KMS-11 (cell line): ENCODE measurements around the gene COA1.
"Not testable (repeated sequence)": the region's sequence is repeated elsewhere in the genome, so short reads cannot be mapped to it uniquely, and the experiment has no call there.

Source experiments
- H2AFZ ChIP-seq: fragments of 200-600 bp; sonication (generic); 2 replicates; pipeline ENCODE4 v1.6.1; 2016; ENCODE audit warnings: antibody characterized with exemption, mixed run types, low read depth
- H3K27ac ChIP-seq: fragments of 200-600 bp; sonication (generic); 2 replicates; pipeline ENCODE4 v1.6.1; 2016; ENCODE audit warnings: mild to moderate bottlenecking, mixed run types
- H3K27me3 ChIP-seq: fragments of 200-600 bp; sonication (generic); 2 replicates; pipeline ENCODE4 v1.6.1; 2017; ENCODE audit warnings: mild to moderate bottlenecking, low read depth, mixed run types, moderate library complexity; ENCODE audit not compliant: insufficient read depth
- H3K36me3 ChIP-seq: fragments of 200-600 bp; sonication (generic); 2 replicates; pipeline ENCODE4 v1.6.1; 2017; ENCODE audit warnings: mild to moderate bottlenecking, mixed run types; ENCODE audit not compliant: insufficient read depth
- H3K4me1 ChIP-seq: fragments of 200-600 bp; sonication (generic); 2 replicates; pipeline ENCODE4 v1.6.1; 2016; ENCODE audit warnings: mild to moderate bottlenecking, low read depth, mixed run types; ENCODE audit not compliant: poor library complexity, severe bottlenecking
- H3K4me2 ChIP-seq: fragments of 200-600 bp; sonication (generic); 2 replicates; pipeline ENCODE4 v1.7.0; 2016; ENCODE audit warnings: mild to moderate bottlenecking, mixed run types
- H3K4me3 ChIP-seq: fragments of 200-600 bp; sonication (generic); IDR thresholded peaks from 2 replicates; pipeline ENCODE4 v1.6.1; 2017; ENCODE audit warnings: low read depth, low read length, mixed read lengths; ENCODE audit not compliant: insufficient read depth
- H3K79me2 ChIP-seq: fragments of 200-600 bp; sonication (generic); 2 replicates; pipeline ENCODE4 v1.6.1; 2016; ENCODE audit warnings: low read depth, mixed run types; ENCODE audit not compliant: insufficient read depth
- H3K9ac ChIP-seq: fragments of 200-600 bp; sonication (generic); 2 replicates; pipeline ENCODE4 v1.6.1; 2016; ENCODE audit warnings: mild to moderate bottlenecking, mixed run types
- H4K20me1 ChIP-seq: fragments of 200-600 bp; sonication (generic); 2 replicates; pipeline ENCODE4 v1.6.1; 2016; ENCODE audit warnings: mild to moderate bottlenecking, mixed run types; ENCODE audit not compliant: insufficient read depth
- TF ChIP-seq, protein P1 (sequence below): fragments of 200-600 bp; sonication (generic); conservative IDR thresholded peaks from 2 replicates; pipeline ENCODE4 v1.6.1; 2017; ENCODE audit warnings: low read depth, mild to moderate bottlenecking, antibody characterized with exemption, low read length, moderate library complexity, mixed read lengths

Gene COA1

GRCh38 chr7:43600056-43600455 lies 129.3 kb downstream of the COA1 start:
- Histone ChIP-seq H3K27me3 (no peaks in the 10 kb centered on the region), H3K4me2 (peak overlapping the region; percentile 7; the same call in 1 of the 2 replicates), H4K20me1 (peaks cover 22% of the 10 kb centered on the region), H3K9ac (no peak overlapping the region), H3K4me1 (peaks cover 81% of the 10 kb centered on the region), H3K79me2 (peaks cover 97% of the 10 kb centered on the region), H3K27ac (peak overlapping the region; percentile 13; the same call in 1 of the 2 replicates), H2AFZ (no peak overlapping the region), H3K36me3 (peaks cover 5% of the 10 kb centered on the region; the same call in 1 of the 2 replicates), H3K4me3 (no peak overlapping the region)
- TF ChIP-seq, protein P1, sequence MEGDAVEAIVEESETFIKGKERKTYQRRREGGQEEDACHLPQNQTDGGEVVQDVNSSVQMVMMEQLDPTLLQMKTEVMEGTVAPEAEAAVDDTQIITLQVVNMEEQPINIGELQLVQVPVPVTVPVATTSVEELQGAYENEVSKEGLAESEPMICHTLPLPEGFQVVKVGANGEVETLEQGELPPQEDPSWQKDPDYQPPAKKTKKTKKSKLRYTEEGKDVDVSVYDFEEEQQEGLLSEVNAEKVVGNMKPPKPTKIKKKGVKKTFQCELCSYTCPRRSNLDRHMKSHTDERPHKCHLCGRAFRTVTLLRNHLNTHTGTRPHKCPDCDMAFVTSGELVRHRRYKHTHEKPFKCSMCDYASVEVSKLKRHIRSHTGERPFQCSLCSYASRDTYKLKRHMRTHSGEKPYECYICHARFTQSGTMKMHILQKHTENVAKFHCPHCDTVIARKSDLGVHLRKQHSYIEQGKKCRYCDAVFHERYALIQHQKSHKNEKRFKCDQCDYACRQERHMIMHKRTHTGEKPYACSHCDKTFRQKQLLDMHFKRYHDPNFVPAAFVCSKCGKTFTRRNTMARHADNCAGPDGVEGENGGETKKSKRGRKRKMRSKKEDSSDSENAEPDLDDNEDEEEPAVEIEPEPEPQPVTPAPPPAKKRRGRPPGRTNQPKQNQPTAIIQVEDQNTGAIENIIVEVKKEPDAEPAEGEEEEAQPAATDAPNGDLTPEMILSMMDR = no peak

DNA sequence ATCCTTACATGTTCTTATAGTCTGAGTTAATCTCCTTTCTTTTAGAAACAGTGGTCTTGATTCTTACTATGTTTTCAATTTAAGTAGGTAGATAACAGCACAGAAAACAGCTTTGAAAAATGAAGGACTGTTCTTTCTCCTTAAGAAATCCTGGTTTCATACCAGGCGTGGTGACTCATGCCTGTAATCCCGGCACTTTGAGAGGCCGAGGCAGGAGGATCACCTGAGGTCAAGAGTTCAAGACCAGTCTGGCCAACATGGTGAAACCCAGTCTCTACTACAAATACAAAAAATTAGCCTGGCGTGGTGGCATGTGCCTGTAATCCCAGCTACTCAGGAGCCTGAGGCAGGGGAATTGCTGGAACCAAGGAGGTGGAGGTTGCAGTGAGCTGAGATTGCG lies 132.9 kb downstream of the COA1 start:
- H3K27me3 ChIP-seq, H3K9ac ChIP-seq, H3K27ac ChIP-seq, H3K4me2 ChIP-seq, H3K4me3 ChIP-seq, H3K36me3 ChIP-seq, H2AFZ ChIP-seq: not testable (repeated sequence)
- H3K4me1 ChIP-seq = peaks cover 98% of the 10 kb centered on the region
- peaks cover 98% of the 10 kb centered on the region for H3K79me2 ChIP-seq
- peaks cover 53% of the 10 kb centered on the region for H4K20me1 ChIP-seq

- peaks cover 98% of the 10 kb centered on the region for H3K4me1 ChIP-seq
- peaks cover 98% of the 10 kb centered on the region for H3K79me2 ChIP-seq
- TF ChIP-seq, protein P1 = no peak
- no peak overlapping the region for H3K27ac ChIP-seq
- no peak overlapping the region for H3K9ac ChIP-seq
- peaks cover 56% of the 10 kb centered on the region for H4K20me1 ChIP-seq
- no peaks in the 10 kb centered on the region for H3K27me3 ChIP-seq
- peaks cover 3% of the 10 kb centered on the region; the same call in 1 of the 2 replicates for H3K36me3 ChIP-seq
- H2AFZ ChIP-seq = no peak overlapping the region
- H3K4me2 ChIP-seq = peak overlapping the region; percentile 15; the same call in 1 of the 2 replicates
- H3K4me3 ChIP-seq = no peak overlapping the region
Measured at GRCh38 chr7:43594020-43594419, 135.3 kb downstream of the COA1 start.

GRCh38 chr7:43593010-43593409 lies 136.3 kb downstream of the COA1 start:
- TF ChIP-seq, protein P1 = no peak
- Histone ChIP-seq H2AFZ (no peak overlapping the region), H3K27ac (no peak overlapping the region), H4K20me1 (peaks cover 55% of the 10 kb centered on the region), H3K27me3 (no peaks in the 10 kb centered on the region), H3K36me3 (peaks cover 3% of the 10 kb centered on the region; the same call in 1 of the 2 replicates), H3K4me2 (no peak overlapping the region; the same call in 1 of the 2 replicates), H3K9ac (no peak overlapping the region), H3K79me2 (peaks cover 98% of the 10 kb centered on the region), H3K4me1 (peaks cover 98% of the 10 kb centered on the region), H3K4me3 (no peak overlapping the region)

GRCh38 chr7:43592326-43592725 lies 137.0 kb downstream of the COA1 start:
- Histone ChIP-seq H3K36me3 (no peaks in the 10 kb centered on the region), H3K27me3 (no peaks in the 10 kb centered on the region), H3K4me3 (no peak overlapping the region), H2AFZ (no peak overlapping the region), H3K79me2 (peaks cover 98% of the 10 kb centered on the region), H3K27ac (peak overlapping the region; percentile 36; the same call in 1 of the 2 replicates), H3K4me1 (peaks cover 98% of the 10 kb centered on the region), H3K9ac (no peak overlapping the region; the same call in 1 of the 2 replicates), H3K4me2 (peak overlapping the region; percentile 64), H4K20me1 (peaks cover 53% of the 10 kb centered on the region)
- TF ChIP-seq, protein P1 = no peak
